NCI-H226 (cell line): Measurements from ENCODE around the gene SH3BP4.
"Not testable (repeated sequence)": the region's sequence is repeated elsewhere in the genome, so short reads cannot be mapped to it uniquely, and the experiment has no call there.

Experiments
- DNase-seq: peaks from one replicate; pipeline ENCODE4 v3.0.0-alpha.2; 2015

Gene SH3BP4

GRCh38 chr2:235044501-235045271, 92.9 kb downstream of the SH3BP4 start:
- no peak for DNase-seq

GRCh38 chr2:235045336-235045972, 93.6 kb downstream of the SH3BP4 start:
- no peak for DNase-seq

- DNase-seq = no peak
Measured at GRCh38 chr2:235045973-235046343, 94.1 kb downstream of the SH3BP4 start.

- no peak for DNase-seq
Measured at GRCh38 chr2:235046589-235046988, 94.8 kb downstream of the SH3BP4 start.

- DNase-seq = no peak
Measured at GRCh38 chr2:235047171-235048160, 95.6 kb downstream of the SH3BP4 start.

- no peak for DNase-seq
Measured at GRCh38 chr2:235048549-235048948, 96.7 kb downstream of the SH3BP4 start.

GRCh38 chr2:235049069-235049468, 97.3 kb downstream of the SH3BP4 start:
- no peak for DNase-seq

GRCh38 chr2:235049719-235050118, 97.9 kb downstream of the SH3BP4 start:
- no peak for DNase-seq

- DNase-seq = peak; percentile 55
Measured at GRCh38 chr2:235050980-235051351, 99.1 kb downstream of the SH3BP4 start.

GRCh38 chr2:235051436-235052260, 99.8 kb downstream of the SH3BP4 start:
- DNase-seq = no peak

- DNase-seq = no peak
Measured at GRCh38 chr2:235052514-235053354, 100.9 kb downstream of the SH3BP4 start.

GRCh38 chr2:235053651-235054050, 101.8 kb downstream of the SH3BP4 start:
- no peak for DNase-seq

GRCh38 chr2:235054475-235054874, 102.7 kb downstream of the SH3BP4 start:
- no peak for DNase-seq

GRCh38 chr2:235054919-235055318, 103.1 kb downstream of the SH3BP4 start:
- DNase-seq = no peak

GRCh38 chr2:235055891-235056516, 104.2 kb downstream of the SH3BP4 start:
- peak; percentile 24 for DNase-seq

- DNase-seq = no peak
Measured at GRCh38 chr2:235056768-235057167, 105.0 kb downstream of the SH3BP4 start.

GRCh38 chr2:235057616-235058015, 105.8 kb downstream of the SH3BP4 start:
- not testable (repeated sequence) for DNase-seq

GRCh38 chr2:235059161-235059560, 107.3 kb downstream of the SH3BP4 start:
- no peak for DNase-seq

GRCh38 chr2:235061656-235062055, 109.8 kb downstream of the SH3BP4 start:
- DNase-seq = no peak

- DNase-seq = no peak
Measured at GRCh38 chr2:235063471-235063961, 111.7 kb downstream of the SH3BP4 start.

- no peak for DNase-seq
Measured at GRCh38 chr2:235064976-235065375, 113.2 kb downstream of the SH3BP4 start.
